ENCODE measurements around the gene LENG1.
"Not testable (repeated sequence)": the region's sequence is repeated elsewhere in the genome, so short reads cannot be mapped to it uniquely, and the experiment has no call there.

LENG1 gene

DNA sequence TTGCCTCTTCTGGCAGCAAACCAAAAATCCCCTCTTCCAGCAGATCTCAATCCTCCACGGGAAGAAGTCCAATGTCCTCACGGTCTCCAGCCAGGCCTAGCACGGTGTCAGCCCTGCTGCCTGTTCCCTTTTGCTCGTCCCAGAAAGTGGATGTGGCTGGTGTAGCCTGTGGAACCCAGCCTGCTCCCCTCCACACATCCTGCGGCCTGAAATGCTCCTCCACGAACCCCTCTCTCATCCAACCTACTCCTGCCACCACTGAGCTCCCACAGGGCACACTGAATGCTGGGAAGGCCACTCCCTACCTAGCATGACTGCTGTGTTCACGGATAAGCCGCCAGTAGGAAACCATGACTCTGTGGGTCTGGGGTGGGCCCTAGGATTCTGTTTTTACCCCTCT lies 26.8 kb upstream of the LENG1 start:
- no peak overlapping the region for H3K27ac ChIP-seq (replicated peaks)
- H3K4me3 ChIP-seq (replicated peaks; ENCODE audit: insufficient read depth, low read length): no peak overlapping the region
- H3K27me3 ChIP-seq (ENCODE audit: insufficient read depth, poor library complexity, severe bottlenecking): no peaks in the 10 kb centered on the region
- no peak for DNase-seq (ENCODE audit: low read depth in 1 of 2, low spot score in 1 of 2)
- TF ChIP-seq, protein P1, sequence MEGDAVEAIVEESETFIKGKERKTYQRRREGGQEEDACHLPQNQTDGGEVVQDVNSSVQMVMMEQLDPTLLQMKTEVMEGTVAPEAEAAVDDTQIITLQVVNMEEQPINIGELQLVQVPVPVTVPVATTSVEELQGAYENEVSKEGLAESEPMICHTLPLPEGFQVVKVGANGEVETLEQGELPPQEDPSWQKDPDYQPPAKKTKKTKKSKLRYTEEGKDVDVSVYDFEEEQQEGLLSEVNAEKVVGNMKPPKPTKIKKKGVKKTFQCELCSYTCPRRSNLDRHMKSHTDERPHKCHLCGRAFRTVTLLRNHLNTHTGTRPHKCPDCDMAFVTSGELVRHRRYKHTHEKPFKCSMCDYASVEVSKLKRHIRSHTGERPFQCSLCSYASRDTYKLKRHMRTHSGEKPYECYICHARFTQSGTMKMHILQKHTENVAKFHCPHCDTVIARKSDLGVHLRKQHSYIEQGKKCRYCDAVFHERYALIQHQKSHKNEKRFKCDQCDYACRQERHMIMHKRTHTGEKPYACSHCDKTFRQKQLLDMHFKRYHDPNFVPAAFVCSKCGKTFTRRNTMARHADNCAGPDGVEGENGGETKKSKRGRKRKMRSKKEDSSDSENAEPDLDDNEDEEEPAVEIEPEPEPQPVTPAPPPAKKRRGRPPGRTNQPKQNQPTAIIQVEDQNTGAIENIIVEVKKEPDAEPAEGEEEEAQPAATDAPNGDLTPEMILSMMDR (IDR thresholded peaks at IDR 0.05; ENCODE audit: insufficient read depth, low read length): no peak
- no peak for TF ChIP-seq SPI1 (IDR thresholded peaks at IDR 0.05; ENCODE audit: borderline replicate concordance, low read depth)
- TF ChIP-seq, protein P2, sequence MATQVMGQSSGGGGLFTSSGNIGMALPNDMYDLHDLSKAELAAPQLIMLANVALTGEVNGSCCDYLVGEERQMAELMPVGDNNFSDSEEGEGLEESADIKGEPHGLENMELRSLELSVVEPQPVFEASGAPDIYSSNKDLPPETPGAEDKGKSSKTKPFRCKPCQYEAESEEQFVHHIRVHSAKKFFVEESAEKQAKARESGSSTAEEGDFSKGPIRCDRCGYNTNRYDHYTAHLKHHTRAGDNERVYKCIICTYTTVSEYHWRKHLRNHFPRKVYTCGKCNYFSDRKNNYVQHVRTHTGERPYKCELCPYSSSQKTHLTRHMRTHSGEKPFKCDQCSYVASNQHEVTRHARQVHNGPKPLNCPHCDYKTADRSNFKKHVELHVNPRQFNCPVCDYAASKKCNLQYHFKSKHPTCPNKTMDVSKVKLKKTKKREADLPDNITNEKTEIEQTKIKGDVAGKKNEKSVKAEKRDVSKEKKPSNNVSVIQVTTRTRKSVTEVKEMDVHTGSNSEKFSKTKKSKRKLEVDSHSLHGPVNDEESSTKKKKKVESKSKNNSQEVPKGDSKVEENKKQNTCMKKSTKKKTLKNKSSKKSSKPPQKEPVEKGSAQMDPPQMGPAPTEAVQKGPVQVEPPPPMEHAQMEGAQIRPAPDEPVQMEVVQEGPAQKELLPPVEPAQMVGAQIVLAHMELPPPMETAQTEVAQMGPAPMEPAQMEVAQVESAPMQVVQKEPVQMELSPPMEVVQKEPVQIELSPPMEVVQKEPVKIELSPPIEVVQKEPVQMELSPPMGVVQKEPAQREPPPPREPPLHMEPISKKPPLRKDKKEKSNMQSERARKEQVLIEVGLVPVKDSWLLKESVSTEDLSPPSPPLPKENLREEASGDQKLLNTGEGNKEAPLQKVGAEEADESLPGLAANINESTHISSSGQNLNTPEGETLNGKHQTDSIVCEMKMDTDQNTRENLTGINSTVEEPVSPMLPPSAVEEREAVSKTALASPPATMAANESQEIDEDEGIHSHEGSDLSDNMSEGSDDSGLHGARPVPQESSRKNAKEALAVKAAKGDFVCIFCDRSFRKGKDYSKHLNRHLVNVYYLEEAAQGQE (IDR thresholded peaks at IDR 0.05; ENCODE audit: insufficient replicate concordance, low read depth): no peak
- no peak for TF ChIP-seq POLR2AphosphoS5 (IDR thresholded peaks at IDR 0.05; ENCODE audit: low read depth)
- TF ChIP-seq GABPA (IDR thresholded peaks at IDR 0.05; ENCODE audit: low read depth): no peak

DNA sequence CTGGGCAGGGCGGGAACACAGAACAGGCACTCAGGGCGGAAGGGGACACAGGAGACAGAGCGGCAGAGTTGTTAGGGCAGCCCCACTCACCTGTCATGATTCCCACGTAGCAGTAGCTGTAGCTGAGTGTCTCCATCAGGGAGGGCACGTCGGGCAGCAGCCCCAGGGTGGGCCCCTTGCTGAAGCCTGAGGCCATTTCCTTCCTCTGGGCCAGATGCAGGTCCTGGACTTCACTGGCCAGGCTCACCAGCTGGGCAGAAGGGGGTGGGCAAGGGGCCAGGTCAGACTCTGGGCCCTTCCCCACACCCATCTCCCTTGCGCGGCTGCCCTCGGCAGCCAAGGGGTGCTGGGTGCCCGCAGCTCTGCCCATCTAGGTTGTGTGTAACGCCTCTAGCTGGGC lies 23.9 kb upstream of the LENG1 start:
- Histone ChIP-seq H3K4me3 (replicated peaks; ENCODE audit: insufficient read depth, low read length) (no peak overlapping the region), H3K27me3 (ENCODE audit: insufficient read depth, poor library complexity, severe bottlenecking) (no peaks in the 10 kb centered on the region), H3K27ac (replicated peaks) (no peak overlapping the region)
- TF ChIP-seq, protein P2 (IDR thresholded peaks at IDR 0.05; ENCODE audit: insufficient replicate concordance, low read depth): no peak
- no peak for TF ChIP-seq SPI1 (IDR thresholded peaks at IDR 0.05; ENCODE audit: borderline replicate concordance, low read depth)
- no peak for TF ChIP-seq GABPA (IDR thresholded peaks at IDR 0.05; ENCODE audit: low read depth)
- TF ChIP-seq, protein P1 (IDR thresholded peaks at IDR 0.05; ENCODE audit: insufficient read depth, low read length): no peak
- TF ChIP-seq POLR2AphosphoS5 (IDR thresholded peaks at IDR 0.05; ENCODE audit: low read depth): no peak
- DNase-seq (ENCODE audit: low read depth in 1 of 2, low spot score in 1 of 2): no peak

DNA sequence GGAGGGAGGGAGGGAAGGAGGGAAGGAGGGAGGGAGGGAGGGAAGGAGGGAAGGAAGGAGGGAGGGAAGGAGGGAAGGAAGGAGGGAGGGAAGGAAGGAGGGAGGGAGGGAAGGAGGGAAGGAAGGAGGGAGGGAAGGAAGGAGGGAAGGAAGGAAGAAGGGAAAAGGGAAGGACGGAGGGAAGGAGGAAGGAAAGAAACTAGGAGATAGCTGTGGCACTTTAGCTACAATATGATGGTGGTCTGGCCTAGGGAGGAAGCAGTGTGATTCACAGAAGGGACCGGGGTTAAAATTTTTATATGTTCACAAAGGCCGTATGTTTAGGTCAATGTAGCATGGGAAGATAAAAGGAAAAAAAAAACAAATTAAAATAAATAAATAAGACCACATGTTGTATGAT lies 22.4 kb upstream of the LENG1 start:
- not testable (repeated sequence) for DNase-seq (ENCODE audit: low read depth in 1 of 2, low spot score in 1 of 2)

DNA sequence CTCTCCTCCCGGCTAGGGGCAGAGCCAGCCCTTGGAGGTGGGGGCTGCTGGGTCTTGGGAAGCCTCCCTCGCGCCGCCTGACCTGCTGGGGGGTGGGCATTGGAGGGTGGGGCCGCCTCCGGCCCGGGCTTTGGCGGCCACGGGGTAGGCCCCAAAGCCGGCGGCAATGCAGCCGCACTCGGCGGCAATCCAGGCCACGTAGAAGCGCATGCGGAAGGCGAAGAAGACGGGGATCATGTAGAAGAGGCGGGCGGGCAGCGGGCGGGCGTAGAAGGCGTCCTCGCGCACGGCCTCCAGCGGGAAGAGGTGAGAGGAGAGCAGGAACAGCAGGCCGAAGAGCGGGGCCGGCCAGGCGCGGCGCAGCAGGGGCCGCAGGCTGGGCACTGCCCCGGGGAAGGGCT lies 21.2 kb upstream of the LENG1 start:
- H3K27me3 ChIP-seq (ENCODE audit: insufficient read depth, poor library complexity, severe bottlenecking): no peaks in the 10 kb centered on the region
- TF ChIP-seq GABPA (IDR thresholded peaks at IDR 0.05; ENCODE audit: low read depth) (no peak), SPI1 (IDR thresholded peaks at IDR 0.05; ENCODE audit: borderline replicate concordance, low read depth) (no peak), POLR2AphosphoS5 (IDR thresholded peaks at IDR 0.05; ENCODE audit: low read depth) (no peak)
- TF ChIP-seq, protein P1 (IDR thresholded peaks at IDR 0.05; ENCODE audit: insufficient read depth, low read length): no peak
- TF ChIP-seq, protein P2 (IDR thresholded peaks at IDR 0.05; ENCODE audit: insufficient replicate concordance, low read depth): no peak
- DNase-seq (ENCODE audit: low read depth in 1 of 2, low spot score in 1 of 2): no peak
- H3K27ac ChIP-seq (replicated peaks): peak overlapping the region; percentile 59
- no peak overlapping the region for H3K4me3 ChIP-seq (replicated peaks; ENCODE audit: insufficient read depth, low read length)

More for the DNA sequence above, 22.4 kb upstream of the LENG1 start:
- H3K27me3 ChIP-seq (ENCODE audit: insufficient read depth, poor library complexity, severe bottlenecking); H3K27ac ChIP-seq (replicated peaks); H3K4me3 ChIP-seq (replicated peaks; ENCODE audit: insufficient read depth, low read length): not testable (repeated sequence)

All from HL-60 (cell line).